Renal pelvis (tissue), 4 donors: ENCODE results near the gene SELL. TPM values are rescaled to one million over a fixed set of nuclear protein-coding genes. Genes with fewer than 3 reads are reported as not detected.
"Not testable (repeated sequence)": the region's sequence is repeated elsewhere in the genome, so short reads cannot be mapped to it uniquely, and the experiment has no call there.

Experiments used
- DNase-seq: peaks from one replicate; pipeline ENCODE4 v3.0.0-alpha.2; 2013
- polyA plus RNA-seq, 3 donors: library from polyadenylated mRNA; unstranded; fragments of 120-200 nt; gene quantifications; one replicate each; pipeline ENCODE4 v1.2.1, GENCODE V29; 2013; ENCODE audit not compliant: insufficient read length in 3 of 3

The SELL gene
- polyA plus RNA-seq, 3 donors: 2.1 to 3.3 (median 3.1) TPM

DNA sequence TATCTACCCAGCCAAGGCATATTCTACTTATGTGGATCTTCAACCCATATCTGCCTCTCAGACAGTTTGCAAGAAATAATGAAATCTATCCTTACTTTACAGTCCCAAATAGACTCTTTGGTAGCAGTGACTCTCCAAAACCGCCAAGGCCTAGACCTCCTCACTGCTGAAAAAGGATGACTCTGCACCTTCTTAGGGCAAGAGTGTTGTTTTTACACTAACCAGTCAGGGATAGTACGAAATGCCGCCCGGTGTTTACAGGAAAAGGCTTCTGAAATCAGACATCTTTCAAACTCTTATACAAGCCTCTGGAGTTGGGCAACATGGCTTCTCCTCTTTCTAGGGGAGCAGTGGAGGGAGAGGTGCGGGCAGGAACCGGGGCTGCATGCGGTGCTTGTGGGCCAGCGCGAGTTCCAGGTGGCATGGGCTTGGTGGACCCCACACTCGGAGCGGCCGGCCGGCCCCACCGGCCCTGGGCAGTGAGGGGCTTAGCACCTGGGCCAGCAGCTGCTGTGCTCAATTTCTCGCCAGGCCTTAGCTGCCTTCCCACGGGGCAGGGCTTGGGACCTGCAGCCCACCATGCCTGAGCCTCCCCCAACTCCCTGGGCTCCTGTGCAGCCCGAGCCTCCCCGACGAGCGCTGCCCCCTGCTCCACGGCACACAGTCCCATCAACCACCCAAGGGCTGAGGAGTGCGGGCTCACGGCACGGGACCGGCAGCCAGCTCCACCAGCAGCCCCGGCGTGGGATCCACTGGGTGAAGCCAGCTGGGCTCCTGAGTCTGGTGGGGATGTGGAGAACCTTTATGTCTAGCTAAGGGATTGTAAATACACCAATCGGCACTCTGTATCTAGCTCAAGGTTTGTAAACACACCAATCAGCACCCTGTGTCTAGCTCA, 43.5 kb downstream of the SELL start:
- not testable (repeated sequence) for DNase-seq

DNA sequence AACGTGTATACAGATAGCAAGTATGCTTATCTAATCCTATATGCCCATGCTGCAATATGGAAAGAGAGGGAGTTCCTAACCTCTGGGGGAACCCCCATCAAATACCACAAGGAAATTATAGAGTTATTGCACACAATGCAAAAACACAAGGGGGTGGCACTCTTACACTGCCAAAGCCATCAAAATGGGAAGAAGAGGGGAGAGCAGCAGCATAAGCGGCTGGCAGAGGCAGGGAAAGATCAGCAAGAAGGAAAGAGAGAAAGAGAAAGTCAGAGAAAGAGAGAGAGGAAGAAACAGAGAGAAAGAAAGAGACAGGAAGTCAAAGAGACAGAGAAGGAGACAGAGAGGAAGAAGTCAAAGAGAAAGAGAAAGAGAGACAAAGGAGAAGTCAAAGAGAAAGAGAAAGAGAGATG, 44.2 kb downstream of the SELL start:
- not testable (repeated sequence) for DNase-seq

DNA sequence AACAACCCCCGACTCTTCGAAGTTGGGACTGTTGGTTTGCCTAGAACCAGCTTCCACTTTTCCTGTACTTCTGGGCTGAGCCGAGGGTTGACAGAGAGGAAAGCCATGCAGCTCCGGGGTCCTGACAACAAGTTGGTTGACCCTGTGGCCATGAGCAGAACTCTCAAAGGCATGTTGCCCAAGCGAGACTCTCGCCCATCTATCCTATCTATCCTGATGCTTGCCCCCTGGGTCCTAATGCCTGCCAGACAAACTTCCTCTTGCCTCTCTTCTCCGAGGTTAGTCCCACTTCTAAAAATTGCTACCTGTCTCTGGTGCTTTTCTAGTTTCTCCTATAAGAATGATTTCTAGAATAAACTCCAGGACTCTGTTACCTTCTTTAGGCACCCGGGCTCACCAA, 48.7 kb downstream of the SELL start:
- not testable (repeated sequence) for DNase-seq

DNA sequence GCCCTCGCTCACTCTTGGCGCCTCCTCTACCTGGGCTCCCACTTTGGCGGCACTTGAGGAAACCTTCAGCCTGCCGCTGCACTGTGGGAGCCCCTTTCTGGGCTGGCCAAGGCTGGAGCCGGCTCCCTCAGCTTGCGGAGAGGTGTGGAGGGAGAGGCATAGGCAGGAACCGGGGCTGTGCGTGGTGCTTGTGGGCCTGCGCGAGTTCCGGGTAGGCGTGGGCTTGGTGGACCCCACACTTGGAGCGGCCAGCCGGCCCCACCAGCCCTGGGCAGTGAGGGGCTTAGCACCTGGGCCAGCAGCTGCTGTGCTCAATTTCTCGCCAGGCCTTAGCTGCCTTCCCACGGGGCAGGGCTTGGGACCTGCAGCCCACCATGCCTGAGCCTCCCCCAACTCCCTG, 50.4 kb downstream of the SELL start:
- DNase-seq: not testable (repeated sequence)

DNA sequence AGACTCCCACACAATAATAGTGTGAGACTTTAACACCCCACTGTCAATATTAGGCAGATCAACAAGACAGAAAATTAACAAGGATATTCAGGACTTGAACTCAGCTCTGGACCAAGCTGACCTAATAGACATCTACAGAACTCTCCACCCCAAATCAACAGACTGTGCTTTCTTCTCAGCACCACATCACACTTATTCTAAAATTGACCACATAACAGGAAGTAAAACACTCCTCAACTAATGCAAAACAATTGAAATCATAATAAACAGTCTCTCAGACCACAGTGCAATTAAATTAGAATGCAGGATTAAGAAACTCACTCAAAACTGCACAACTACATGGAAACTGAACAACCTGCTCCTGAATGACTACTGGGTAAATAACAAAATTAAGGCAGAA, 52.6 kb downstream of the SELL start:
- DNase-seq: not testable (repeated sequence)

DNA sequence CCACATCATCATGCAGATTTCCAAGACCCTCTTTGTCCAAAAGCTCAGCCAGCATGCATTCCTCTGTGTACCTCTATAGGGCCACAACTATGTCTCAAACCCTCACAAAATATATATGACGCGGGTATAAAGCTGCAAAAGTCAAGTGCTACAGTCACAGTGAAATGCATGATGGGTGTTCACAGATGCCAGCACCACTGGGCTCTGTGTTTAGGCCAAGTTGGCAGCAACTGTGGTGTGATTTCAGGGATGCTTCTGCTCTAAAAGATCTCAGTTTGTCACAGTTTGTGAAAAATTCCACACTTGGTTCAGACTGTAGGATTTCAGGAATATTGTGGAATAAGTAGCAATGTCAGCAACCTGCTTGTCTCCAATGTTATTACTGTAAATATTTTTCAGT, 57.5 kb downstream of the SELL start:
- no peak for DNase-seq

DNA sequence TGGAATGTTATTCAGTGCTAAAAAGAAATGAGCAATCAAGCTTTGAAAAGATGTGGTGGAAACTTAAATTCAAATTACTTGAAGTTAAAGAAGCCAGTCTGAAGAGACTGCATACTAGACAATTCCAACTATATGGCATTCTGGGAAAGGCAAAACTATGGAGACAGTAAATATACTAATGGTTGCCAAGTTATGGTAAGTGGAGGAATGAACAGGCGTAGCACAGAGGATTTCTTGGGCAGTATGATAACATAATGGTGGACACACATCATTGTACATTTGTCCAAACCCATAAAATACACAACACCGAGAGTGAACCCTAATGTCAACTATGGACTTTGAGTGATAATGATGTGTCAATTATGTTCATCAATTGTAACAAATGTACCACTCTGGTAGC, 60.4 kb downstream of the SELL start:
- no peak for DNase-seq

DNA sequence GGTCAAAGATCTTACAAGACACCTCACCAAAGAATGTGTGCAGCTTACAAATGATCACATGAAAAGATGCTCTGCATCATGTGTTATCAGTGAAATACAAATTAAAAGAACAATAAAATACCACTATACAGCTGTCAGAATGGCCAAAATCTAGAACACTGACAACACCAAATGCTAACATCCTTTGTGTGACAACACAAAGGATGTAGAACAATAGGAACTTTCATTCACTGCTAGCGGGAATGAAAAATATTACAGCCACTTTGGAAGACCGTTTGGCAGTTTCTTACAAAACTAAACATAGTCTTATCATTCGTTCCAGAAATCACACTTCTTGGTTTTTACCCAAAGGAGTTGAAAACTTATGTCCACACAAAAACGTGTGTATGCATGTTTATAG, 60.9 kb downstream of the SELL start:
- no peak for DNase-seq

DNA sequence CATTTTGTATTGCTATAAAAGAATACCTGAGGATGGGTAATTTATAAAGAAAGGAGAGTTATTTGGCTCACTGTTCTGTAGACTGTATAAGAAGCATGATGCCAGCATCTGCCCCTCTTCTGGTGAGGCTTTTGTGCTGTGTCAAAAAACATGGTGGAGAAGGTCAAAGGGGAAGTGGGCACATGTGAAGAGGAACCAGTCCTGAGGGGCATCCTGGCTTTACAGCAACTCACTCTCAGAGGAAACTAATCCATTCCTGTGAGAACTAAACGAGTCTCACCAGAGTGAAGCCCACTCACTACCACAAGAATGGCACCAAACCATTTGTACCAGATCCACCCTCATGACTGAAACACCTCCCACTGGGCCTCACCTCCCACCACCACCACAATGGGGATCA, 62.7 kb downstream of the SELL start:
- DNase-seq: no peak

DNA sequence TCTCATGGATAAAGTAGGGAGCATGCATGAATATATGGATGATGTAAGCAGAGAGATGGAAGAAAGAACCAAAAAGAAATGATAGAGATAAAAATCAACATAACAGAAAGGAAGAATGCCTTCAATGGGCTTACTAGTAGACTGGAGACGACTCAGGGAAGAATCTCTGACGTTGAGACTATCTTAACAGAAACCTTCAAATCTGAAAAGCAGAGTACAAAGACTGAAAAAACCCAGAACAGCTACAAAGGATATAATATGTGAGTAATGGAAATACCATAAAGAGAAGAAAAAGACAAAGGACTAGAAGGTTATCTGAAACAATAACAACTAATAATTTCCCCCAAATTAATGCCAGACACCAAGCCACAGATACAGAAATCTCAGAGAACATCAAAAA, 63.2 kb downstream of the SELL start:
- no peak for DNase-seq

DNA sequence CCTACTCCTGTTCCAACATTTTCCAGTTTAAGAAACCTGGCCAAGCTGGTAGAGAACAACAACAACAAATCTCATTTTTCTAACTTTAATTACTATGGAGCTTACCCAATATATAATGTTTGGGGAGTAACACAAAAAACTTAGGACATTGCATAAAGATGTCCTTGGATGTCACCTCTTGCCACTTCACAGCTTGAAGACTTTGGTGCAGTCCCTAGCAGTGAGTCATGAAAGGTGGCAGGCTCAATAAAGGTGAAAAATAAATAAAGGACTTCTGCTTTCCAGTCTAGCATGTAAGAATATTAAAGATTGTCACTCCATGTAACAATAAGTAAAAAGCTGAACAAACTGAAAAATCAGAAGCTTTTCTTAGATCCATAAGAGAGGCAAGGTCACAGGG, 63.9 kb downstream of the SELL start:
- DNase-seq: no peak

DNA sequence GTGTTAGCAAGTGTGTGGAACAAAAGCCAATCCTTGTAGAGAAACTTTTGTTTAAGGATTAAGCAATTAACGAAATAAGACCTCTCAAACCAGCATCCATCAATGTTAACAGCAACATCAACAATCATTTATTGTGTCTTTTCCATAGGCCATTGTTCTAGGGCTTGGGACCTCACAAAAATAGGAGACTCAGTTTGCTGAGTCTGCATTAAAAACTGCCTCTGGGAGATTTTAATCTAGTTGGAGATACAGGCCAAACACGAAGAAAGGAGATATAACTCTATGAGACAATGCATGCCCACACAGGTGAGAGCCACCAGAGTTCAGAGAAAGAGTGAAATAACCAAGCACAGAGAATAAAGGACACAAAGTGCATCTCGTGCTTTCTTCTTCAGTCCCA, 67.1 kb downstream of the SELL start:
- no peak for DNase-seq

Other genes with a start within 250 kb of the SELL start
- 10 to 100 TPM; 15.4 to 20.2 (median 20.2) TPM for gene SLC19A2, start 225.7 kb downstream of the SELL start, polyA plus RNA-seq
- gene F5, start 125.1 kb downstream of the SELL start, polyA plus RNA-seq: 1 to 10 TPM; 4.3 to 7.3 (median 5.3) TPM
- gene SELP, start 81.5 kb downstream of the SELL start, polyA plus RNA-seq: 1 to 10 TPM; 4.9 to 7.1 (median 5.3) TPM
- gene SELE, start 22.5 kb upstream of the SELL start, polyA plus RNA-seq: under 1 TPM; 0.42 to 0.48 (median 0.43) TPM
- 10 to 100 TPM; 13.5 to 15.2 (median 14.2) TPM for gene METTL18, start 83.3 kb upstream of the SELL start, polyA plus RNA-seq
- 10 to 100 TPM; 15.9 to 20.3 (median 18.3) TPM for gene SCYL3, start 182.3 kb upstream of the SELL start, polyA plus RNA-seq